ENCODE results near the gene FAM78A.

The FAM78A gene

DNA sequence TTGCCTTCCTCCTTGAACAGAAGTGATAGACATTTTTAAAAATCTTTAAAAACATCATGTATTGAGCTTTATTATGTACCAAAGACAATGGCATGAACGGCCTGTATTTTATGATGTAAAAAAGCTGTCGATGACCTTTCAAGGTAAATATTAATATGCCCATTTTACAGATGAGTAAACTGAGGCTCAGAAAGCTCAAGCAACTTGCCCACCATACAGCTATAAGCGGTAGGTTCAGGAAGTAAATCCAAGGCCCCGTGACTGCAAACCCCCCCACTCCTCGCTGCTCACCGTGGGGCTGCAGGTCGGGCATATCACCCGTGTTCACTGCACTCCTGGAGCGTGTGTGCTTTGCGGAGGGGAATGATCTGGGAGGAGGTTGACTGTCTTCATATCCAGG, 16.6 kb upstream of the FAM78A start:
- H3K9ac ChIP-seq (ENCODE audit: low read length): no peak overlapping the region
- no peak for DNase-seq
- no peaks in the 10 kb centered on the region for H3K27me3 ChIP-seq (replicated peaks; ENCODE audit: insufficient read depth, low read length)
- no peak overlapping the region for H3K27ac ChIP-seq (ENCODE audit: low read length)
- no peaks in the 10 kb centered on the region for H3K4me1 ChIP-seq (ENCODE audit: low read length)
- no peaks in the 10 kb centered on the region for H3K9me3 ChIP-seq (replicated peaks; ENCODE audit: insufficient read depth, low read length)
- H3K79me2 ChIP-seq (ENCODE audit: low read length): no peaks in the 10 kb centered on the region
- H3K4me3 ChIP-seq (ENCODE audit: low read length): no peak overlapping the region
- no peaks in the 10 kb centered on the region for H3K9me2 ChIP-seq (replicated peaks; ENCODE audit: insufficient read depth, low read length)
- no peaks in the 10 kb centered on the region for H3K36me3 ChIP-seq (replicated peaks; ENCODE audit: insufficient read depth, low read length)
- H3K4me2 ChIP-seq (ENCODE audit: low read depth, low read length): no peak overlapping the region
- H2AFZ ChIP-seq (ENCODE audit: low read length): no peak overlapping the region
- TF ChIP-seq EZH2 (optimal IDR thresholded peaks at IDR 0.05; ENCODE audit: low read depth, low read length): no peak
- H4K20me1 ChIP-seq (ENCODE audit: insufficient read depth, low read length): no peaks in the 10 kb centered on the region
- H3F3A ChIP-seq (ENCODE audit: insufficient read depth, low read length): no peaks in the 10 kb centered on the region

DNA sequence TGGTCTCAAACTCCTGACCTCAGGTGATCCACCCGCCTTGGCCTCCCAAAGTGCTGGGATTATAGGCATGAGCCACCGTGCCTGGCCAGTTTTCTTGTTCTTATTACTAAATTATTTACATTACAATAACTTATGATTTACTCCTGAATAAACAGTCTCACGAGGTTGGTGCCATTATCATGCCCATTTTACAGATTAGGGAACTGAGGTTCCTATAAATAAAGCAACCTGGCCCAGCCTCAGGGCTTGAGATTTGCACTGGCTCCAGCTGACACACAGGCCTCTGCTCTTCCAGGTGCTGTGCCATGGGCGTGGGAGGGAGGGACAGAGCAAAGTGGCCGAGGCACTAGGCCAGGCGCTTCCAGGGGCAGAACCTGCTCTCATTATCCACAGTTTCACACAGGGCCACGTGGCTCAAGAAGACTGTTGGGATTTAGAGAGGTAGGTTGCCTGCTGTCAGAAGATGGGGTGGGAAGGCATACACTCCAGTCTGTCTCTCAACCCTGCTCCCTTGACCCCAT, 15.5 kb upstream of the FAM78A start:
- Histone ChIP-seq H3K79me2 (ENCODE audit: low read length) (no peaks in the 10 kb centered on the region), H3K27me3 (replicated peaks; ENCODE audit: insufficient read depth, low read length) (no peaks in the 10 kb centered on the region), H3K4me3 (ENCODE audit: low read length) (no peak overlapping the region), H3K27ac (ENCODE audit: low read length) (no peak overlapping the region), H2AFZ (ENCODE audit: low read length) (no peak overlapping the region), H3K9ac (ENCODE audit: low read length) (no peak overlapping the region), H4K20me1 (ENCODE audit: insufficient read depth, low read length) (no peaks in the 10 kb centered on the region), H3K9me3 (replicated peaks; ENCODE audit: insufficient read depth, low read length) (no peaks in the 10 kb centered on the region), H3K4me2 (ENCODE audit: low read depth, low read length) (no peak overlapping the region), H3K36me3 (replicated peaks; ENCODE audit: insufficient read depth, low read length) (no peaks in the 10 kb centered on the region), H3K4me1 (ENCODE audit: low read length) (peaks cover 5% of the 10 kb centered on the region; the same call in 1 of the 2 replicates), H3F3A (ENCODE audit: insufficient read depth, low read length) (no peaks in the 10 kb centered on the region), H3K9me2 (replicated peaks; ENCODE audit: insufficient read depth, low read length) (no peaks in the 10 kb centered on the region)
- TF ChIP-seq, protein P1, sequence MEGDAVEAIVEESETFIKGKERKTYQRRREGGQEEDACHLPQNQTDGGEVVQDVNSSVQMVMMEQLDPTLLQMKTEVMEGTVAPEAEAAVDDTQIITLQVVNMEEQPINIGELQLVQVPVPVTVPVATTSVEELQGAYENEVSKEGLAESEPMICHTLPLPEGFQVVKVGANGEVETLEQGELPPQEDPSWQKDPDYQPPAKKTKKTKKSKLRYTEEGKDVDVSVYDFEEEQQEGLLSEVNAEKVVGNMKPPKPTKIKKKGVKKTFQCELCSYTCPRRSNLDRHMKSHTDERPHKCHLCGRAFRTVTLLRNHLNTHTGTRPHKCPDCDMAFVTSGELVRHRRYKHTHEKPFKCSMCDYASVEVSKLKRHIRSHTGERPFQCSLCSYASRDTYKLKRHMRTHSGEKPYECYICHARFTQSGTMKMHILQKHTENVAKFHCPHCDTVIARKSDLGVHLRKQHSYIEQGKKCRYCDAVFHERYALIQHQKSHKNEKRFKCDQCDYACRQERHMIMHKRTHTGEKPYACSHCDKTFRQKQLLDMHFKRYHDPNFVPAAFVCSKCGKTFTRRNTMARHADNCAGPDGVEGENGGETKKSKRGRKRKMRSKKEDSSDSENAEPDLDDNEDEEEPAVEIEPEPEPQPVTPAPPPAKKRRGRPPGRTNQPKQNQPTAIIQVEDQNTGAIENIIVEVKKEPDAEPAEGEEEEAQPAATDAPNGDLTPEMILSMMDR (IDR thresholded peaks at IDR 0.05; ENCODE audit: low read length): no peak
- no peak for TF ChIP-seq EZH2 (optimal IDR thresholded peaks at IDR 0.05; ENCODE audit: low read depth, low read length)
- no peak for TF ChIP-seq EZH2phosphoT487 (IDR thresholded peaks at IDR 0.05; ENCODE audit: low read length)
- DNase-seq: no peak

DNA sequence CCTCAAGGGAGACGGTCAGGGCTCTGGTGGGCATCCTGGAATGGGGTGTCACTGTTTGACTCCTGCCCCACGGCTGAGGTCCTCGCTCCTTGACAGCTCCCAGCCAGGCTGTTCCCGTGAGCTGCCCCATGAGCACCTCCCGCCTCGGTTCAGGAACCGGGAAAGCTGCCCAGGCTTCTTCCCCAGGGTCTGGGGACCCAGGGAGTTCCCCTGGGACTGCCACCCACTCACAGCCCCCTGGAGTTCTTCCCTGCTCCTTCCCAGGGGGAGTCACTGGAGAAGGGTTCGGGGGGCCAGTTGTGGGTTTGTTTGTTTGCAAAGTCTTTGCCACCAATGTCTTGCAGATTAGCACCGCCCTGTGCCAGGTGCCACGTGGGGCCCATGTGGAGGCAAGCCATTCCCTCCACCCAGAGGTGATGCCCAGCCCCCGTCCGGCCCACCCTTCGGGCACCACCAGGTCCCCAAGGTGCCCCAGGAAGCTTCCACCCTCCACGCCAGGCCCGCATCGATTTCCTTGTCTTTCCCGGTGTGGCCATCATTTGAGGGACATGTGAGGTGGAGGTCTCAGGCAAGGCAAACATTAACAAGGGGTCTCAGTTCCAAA, 14.6 kb upstream of the FAM78A start:
- H4K20me1 ChIP-seq (ENCODE audit: insufficient read depth, low read length): no peaks in the 10 kb centered on the region
- H3K4me1 ChIP-seq (ENCODE audit: low read length): peaks cover 5% of the 10 kb centered on the region; the same call in 1 of the 2 replicates
- H3K9me2 ChIP-seq (replicated peaks; ENCODE audit: insufficient read depth, low read length): no peaks in the 10 kb centered on the region
- H3K27ac ChIP-seq (ENCODE audit: low read length): no peak overlapping the region
- no peaks in the 10 kb centered on the region for H3K36me3 ChIP-seq (replicated peaks; ENCODE audit: insufficient read depth, low read length)
- H3K9ac ChIP-seq (ENCODE audit: low read length): no peak overlapping the region
- TF ChIP-seq EZH2 (optimal IDR thresholded peaks at IDR 0.05; ENCODE audit: low read depth, low read length): no peak
- TF ChIP-seq EZH2phosphoT487 (IDR thresholded peaks at IDR 0.05; ENCODE audit: low read length): no peak
- TF ChIP-seq, protein P1 (IDR thresholded peaks at IDR 0.05; ENCODE audit: low read length): no peak
- no peak overlapping the region for H3K4me3 ChIP-seq (ENCODE audit: low read length)
- H3K9me3 ChIP-seq (replicated peaks; ENCODE audit: insufficient read depth, low read length): no peaks in the 10 kb centered on the region
- H3K4me2 ChIP-seq (ENCODE audit: low read depth, low read length): no peak overlapping the region
- H3F3A ChIP-seq (ENCODE audit: insufficient read depth, low read length): no peaks in the 10 kb centered on the region
- DNase-seq: no peak
- H2AFZ ChIP-seq (ENCODE audit: low read length): no peak overlapping the region
- no peaks in the 10 kb centered on the region for H3K79me2 ChIP-seq (ENCODE audit: low read length)
- H3K27me3 ChIP-seq (replicated peaks; ENCODE audit: insufficient read depth, low read length): no peaks in the 10 kb centered on the region
